TTC549 (cell line): ENCODE data around the gene SLC27A5.
"Not testable (repeated sequence)": the region's sequence is repeated elsewhere in the genome, so short reads cannot be mapped to it uniquely, and the experiment has no call there.

Source experiments
- FAIRE-seq: peaks from 2 replicates; lab custom pipeline; 2012; peaks lifted over from hg19 to GRCh38; lab: Jason Lieb, UNC

SLC27A5 gene

GRCh38 chr19:58522709-58523108 is 10.9 kb upstream of the SLC27A5 start:
- FAIRE-seq: no peak

GRCh38 chr19:58521651-58522050 is 9.9 kb upstream of the SLC27A5 start:
- no peak for FAIRE-seq

- FAIRE-seq: no peak
These were observed 8.4 kb upstream of the SLC27A5 start for GRCh38 chr19:58520257-58520599.

DNA sequence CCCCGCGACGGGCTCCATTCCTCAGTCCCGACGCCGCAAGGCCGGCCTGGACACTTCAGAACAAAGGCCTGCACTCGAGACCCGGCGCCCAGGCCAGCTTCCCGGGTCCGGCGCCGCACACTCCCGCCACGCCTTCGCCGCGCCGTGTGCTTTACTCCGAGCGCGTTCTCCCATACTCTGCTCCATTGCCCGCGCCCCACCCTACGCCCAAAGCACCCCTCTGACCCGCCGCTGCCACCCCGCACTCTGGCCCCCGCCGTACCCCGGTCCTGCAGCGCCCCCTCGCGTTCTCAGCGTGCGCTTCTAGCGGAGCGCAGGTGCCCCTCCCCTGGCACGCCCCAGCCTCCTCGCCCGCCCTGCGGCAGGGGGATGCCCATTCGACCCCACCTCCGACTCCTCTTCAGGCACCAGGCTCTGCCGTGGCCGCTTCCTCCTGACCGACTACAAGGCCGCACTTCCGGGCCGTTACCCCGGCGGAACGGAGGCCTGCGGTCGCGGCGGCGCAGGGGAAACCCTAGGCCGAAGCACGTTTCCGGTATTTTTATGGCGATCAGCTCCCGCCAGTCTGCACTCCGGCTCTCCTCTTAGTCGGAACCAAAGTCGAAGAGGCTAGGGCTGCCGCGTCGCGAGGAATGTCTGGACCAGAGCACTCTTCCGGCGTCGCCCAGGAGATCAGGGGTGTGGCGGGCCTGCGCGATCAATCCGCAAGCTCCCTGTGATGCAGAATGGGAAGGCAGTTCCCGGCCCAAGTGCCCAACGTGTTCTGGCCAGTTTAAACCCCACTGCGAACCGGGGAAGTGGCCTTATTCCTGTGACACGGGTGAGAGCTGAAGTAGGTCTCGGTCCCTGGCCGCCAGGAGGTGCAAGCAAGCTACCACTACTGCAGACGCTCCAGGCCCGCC is 7.8 kb upstream of the SLC27A5 start, which contains the start of gene ZBTB45:
Gene ZBTB45 (minus strand): TSS at position 456 of the 902 bp plus-strand sequence. CDS start 2,137 bp downstream, outside the sequence.
- no peak for FAIRE-seq

DNA sequence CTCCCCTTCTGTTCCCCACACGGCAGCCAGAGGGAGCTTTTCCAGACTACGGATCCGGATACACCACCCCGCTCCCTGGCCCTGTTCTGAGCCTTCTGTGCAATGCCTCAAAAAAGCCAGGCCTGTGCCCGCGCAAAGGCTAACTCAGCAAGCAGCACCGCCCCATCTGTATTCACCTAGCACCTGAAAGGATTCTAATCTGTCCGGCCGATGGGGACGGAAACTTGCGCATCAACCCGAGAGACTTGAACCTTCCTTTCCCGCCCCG is 7.2 kb upstream of the SLC27A5 start:
- FAIRE-seq: no peak

DNA sequence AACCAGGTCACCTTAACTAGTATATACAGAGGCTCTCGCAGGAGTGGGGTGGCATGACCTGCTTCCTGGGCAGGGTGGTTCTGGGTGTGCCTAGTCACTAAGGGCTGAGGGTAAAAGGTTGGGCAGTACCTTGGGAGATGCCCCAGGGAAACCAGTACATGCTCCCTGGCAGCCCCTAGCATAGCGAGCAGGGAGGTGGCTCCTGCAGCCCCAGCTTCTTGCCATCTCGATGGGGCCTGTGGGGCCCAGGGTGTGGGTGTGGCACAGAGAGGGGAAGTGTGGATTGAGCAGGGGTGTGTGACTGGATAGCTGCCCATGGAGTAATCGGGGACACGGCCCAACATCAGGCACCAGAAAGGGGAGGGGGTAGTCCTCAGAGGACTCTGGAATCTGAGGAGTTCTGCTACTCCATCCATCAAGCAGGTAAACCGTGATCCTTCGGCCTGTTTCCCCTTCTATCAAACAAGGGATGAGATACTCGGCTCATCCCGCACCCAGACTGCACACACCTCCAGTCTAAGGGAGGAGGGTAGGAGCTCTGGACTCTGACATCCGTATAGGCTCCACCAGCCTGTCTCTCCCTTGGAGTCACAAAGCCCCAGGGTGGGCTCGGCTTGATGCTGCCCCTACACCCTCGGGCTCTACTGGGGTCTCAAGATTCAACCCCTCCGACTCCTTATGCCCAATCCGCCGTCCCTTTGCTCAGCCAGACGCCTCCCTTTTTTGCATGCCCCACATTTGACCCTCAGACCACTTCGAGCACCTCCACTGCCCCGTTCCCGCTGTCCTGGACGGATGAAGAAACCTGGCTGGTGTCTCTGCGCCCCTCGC is 6.7 kb upstream of the SLC27A5 start:
- no peak for FAIRE-seq

DNA sequence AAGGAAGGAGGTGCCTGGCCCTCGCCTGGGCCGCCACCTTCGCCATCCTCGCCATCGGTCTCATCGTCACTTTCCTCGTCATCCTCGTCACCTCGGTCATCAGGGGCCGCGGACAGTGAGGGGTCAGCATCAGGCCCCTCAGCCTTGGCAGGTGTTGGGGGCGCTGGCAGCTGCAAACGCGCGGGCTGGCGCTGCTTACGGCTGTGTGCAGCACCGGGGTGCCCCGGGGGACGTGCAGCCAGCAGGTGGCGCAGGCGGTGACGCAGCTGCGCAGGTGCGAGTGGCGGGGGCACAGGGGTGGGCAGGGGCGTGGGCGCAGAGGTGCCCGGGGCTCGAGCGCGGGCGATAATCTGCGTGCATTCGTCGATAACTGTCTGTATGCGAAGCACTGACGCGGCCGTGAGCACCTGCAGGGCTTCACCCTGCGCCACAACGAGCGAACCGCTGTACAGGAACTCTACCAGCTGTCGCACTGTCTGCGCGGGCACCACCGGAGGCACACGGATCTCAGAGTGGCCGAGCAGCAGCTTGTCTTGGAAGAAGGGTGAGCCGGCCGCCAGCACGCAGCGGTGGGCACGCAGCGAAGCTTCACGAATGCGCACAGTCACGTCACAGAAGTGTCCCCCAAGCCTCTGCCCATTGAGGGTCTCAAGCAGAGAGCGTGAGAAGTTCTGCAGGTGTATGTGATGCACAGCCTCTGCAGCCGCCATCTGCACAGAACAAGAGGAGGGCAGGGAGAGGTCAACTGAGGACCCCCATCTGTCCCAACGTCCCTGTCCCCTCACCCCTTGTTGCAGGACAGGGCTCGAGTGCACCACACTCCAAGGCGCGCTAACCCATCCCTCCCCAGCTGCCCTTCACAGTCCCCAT is 5.4 kb upstream of the SLC27A5 start:
- FAIRE-seq: no peak

DNA sequence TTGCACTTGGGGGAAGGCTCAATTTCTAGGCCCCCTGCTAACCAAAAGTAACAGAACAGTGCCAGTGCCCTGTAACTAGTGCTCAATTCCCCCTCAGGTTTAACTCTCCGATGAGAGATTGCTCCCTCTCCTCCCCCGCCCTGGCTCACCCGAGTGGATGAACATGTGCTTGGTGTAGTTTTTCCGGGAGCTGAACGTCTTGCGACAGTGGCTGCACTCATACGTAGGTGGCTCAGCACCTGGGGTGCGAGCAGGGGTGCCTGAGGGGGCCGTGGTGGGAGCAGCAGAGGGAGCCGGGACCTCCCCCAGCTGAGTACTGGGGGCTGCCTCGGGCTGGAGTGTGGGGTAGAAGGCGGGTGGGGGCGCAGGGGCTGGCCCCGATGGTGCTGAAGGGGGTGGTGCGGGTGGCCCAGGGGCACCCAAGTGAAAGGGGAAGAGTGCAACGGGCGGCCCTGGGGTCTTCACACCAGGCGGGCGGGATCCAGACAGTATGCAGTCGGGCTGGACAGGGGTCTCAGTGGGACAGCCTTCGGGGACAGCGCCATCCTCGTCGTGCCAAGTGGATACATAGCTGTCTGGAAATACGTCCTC is 4.5 kb upstream of the SLC27A5 start:
- no peak for FAIRE-seq

GRCh38 chr19:58515259-58515658 is 3.5 kb upstream of the SLC27A5 start:
- FAIRE-seq: no peak

DNA sequence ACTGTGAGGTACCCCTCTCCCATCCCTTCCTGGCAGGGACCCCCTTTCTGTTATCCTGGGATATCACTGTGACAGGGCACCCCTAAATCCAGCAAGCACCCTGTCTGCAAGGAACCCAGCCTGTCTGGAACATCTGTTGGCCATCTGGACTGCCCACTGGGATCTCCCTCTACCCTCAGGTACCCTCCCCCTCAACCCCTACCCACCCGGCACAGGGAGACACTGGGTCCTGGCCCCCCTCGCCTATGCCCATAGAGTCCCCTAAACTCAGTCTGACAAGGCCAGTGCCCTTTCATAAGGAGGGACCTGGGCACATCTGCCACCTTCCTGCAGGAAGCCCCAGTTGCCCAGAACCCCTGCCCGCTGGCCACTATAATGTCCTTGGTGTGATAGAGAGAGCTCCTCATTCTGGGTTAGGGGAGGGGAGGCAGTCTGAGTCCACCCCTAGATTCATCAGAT is 2.8 kb upstream of the SLC27A5 start:
- no peak for FAIRE-seq

- FAIRE-seq: no peak
These were observed 2.1 kb upstream of the SLC27A5 start for GRCh38 chr19:58513694-58514563.

DNA sequence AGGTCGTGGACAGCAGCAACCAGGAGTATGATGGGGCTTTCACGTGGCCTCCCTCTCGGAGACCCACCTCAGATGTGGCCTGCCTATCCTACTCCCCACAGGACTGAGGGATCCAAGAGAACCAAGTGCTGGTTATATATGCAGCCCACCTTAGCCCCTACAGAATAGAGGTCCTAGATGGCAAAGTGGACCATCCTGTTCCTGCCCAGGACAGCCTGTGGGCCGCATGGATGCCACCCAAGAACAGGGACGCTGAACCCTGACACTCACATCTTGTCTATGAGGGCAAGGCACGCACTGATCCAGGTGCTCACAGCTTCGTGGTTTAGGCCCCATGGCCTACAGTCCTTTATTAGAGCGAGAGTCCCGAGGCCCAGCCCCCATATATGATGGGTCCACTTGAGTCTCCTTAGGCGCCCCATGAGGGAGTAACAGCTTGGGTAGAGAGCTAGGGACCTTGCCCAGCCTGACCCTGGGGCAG is 1.5 kb upstream of the SLC27A5 start:
- no peak for FAIRE-seq

GRCh38 chr19:58510084-58510862 is 1.5 kb downstream of the SLC27A5 start:
- FAIRE-seq: no peak

- no peak for FAIRE-seq
These were observed 2.1 kb downstream of the SLC27A5 start for GRCh38 chr19:58509731-58510083.

GRCh38 chr19:58507602-58508223 is 4.1 kb downstream of the SLC27A5 start:
- FAIRE-seq: not testable (repeated sequence)

DNA sequence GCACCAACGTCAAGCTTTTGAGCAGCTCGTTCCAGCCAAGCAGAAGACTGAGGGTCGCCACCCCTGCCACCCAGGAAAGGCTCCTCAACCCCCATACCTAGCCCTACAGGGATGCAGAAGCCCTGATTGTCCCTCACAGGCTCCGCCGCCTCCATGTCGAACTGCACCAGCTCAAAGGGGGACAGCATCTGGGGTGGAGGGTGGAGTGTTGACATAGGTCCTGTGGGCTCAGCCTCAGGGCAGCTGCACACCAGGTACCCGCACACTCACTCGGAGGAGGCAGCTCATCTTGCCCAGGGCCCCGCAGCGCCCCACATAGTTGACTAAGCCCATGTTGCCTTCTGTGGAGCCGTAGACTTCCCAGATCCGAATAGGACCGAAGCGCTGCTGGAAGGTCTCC is 11.6 kb downstream of the SLC27A5 start:
- no peak for FAIRE-seq

DNA sequence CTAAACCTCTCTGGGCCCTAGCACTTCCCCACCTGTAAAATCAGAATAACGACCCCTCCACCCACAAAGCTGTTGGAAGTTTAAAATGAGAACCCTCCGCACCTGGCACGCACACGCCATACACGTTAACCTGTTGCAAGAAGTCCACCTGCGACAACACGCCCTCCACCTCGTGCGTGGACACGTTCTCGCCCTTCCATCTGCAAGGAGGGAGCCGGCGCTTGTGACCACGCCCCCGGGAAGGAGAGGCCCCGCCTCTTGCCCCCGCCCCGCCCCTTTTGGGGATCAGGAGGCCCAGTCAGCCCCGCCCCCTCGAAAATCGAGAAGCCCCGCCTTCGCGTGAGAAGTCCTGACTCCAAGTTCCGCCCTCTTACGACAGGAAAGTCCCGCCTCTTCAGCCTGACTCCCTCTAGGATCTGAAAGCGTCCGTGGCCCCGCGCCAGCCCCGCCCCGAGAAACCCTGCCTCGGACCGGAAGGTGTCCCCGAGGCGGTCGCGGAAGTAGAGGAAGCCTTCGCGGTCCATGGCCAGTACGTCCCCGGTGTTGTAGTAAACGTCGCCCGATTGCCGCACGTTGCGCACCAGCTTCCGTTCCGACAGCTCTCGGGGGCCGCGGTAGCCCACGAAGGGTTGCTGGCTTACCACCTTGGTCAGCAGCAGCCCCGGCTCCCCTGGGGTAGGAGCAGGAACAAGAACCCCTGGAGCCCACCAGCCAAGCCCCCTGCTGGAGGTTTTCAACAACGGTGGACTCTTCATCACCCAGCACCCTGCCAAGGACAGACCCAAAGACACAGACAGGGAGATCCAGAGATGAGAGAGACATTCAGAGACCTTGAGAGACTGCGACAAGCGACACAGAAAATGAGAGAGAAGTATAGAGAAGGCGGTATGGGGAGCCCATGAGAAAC is 12.5 kb downstream of the SLC27A5 start:
- FAIRE-seq: no peak

DNA sequence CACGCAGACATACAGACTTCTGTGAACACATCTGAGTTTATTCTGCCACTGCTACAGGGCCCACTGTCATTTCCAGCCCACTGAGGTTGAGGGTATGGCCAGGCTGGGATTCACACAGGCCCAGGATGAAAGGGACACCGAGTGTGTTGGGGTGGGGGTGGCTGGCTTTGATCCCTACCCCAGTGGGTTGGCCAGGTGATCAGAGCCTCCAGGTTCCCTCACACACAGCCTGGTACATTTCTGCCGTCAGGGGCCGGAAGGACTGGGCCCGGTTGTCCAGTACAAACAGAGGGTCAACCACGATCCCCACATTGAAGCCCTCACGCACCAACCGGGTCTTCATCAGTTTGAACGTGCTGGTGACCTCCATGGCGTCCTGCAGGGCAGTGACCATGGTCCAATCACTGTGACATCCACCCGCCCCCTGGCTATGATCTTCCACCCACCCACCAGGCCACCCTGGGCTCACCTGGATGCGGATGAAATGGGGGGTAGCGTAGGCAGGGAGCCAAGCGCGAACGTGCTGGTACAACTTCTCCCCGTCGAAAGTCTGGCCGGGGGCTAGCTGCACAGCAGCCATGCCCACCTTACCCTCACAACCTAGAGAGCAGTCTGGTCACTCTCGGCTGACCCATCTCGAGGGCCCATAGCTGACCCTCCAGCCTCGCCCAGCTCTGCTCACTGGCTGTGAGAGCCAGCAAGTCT is 13.3 kb downstream of the SLC27A5 start:
- no peak for FAIRE-seq
